Activated CD4-positive, alpha-beta memory T cell treated with anti-CD3 and anti-CD28 coated beads, Interleukin-2, amount 10 ng/mL, durations not matched to agents 7 days and 5 days (primary cell): ENCODE data around the gene CDK18. TPM values are rescaled to one million over a fixed set of nuclear protein-coding genes. Genes with fewer than 3 reads are reported as not detected.

Source experiments
- CTCF ChIA-PET: fragments of 350-600 bp; sonication (Branson Sonifier 250); formaldehyde crosslinking; loops from one replicate; lab custom pipeline; 2021; ENCODE audit warnings: antibody characterized with exemption, inconsistent platforms; lab: Charles Lee
- POLR2A ChIA-PET: fragments of 350-600 bp; sonication (Branson Sonifier 250); formaldehyde crosslinking; loops from one replicate; lab custom pipeline; 2021; ENCODE audit warnings: antibody characterized with exemption; lab: Charles Lee
- DNase-seq: peaks from one replicate; pipeline ENCODE4 v3.0.0-alpha.2; 2020
- H3K27ac Mint-ChIP-seq: one replicate; pipeline ENCODE4 v1.8.0; 2021; ENCODE audit warnings: mild to moderate bottlenecking, mixed read lengths
- H3K27me3 Mint-ChIP-seq: one replicate; pipeline ENCODE4 v1.8.0; 2021; ENCODE audit warnings: mixed read lengths
- H3K36me3 Mint-ChIP-seq: one replicate; pipeline ENCODE4 v1.8.0; 2021; ENCODE audit warnings: low read depth, mixed read lengths
- H3K4me1 Mint-ChIP-seq: one replicate; pipeline ENCODE4 v1.8.0; 2021; ENCODE audit warnings: mixed read lengths
- H3K4me3 Mint-ChIP-seq: one replicate; pipeline ENCODE4 v1.8.0; 2021; ENCODE audit warnings: mild to moderate bottlenecking, mixed read lengths
- H3K9me3 Mint-ChIP-seq: one replicate; pipeline ENCODE4 v1.8.0; 2021; ENCODE audit warnings: mixed read lengths
- total RNA-seq, 2 experiments: library from RNA; stranded (reverse); gene quantifications; one replicate each; pipeline ENCODE4 v1.2.3, GENCODE V29; 2021

Gene CDK18
- total RNA-seq, 2 experiments from 2014 or later: 1.1 to 1.4 TPM

- Mint-ChIP-seq H3K9me3 (peaks cover 3% of the 10 kb centered on the region), H3K4me1 (peaks cover 2% of the 10 kb centered on the region), H3K4me3 (no peak overlapping the region), H3K27ac (no peak overlapping the region), H3K36me3 (no peaks in the 10 kb centered on the region), H3K27me3 (peaks cover 60% of the 10 kb centered on the region)
- ChIA-PET CTCF (interaction anchor here (1.0 to 1.6 kb wide), 2 partner anchors 28 to 78 kb away, joined by 3 read pairs; no protein-coding TSS in a partner anchor), POLR2A (no interaction called here)
- no peak for DNase-seq
Measured at GRCh38 chr1:205563927-205564441, 59.5 kb downstream of the CDK18 start.

- Mint-ChIP-seq H3K9me3 (no peaks in the 10 kb centered on the region), H3K27me3 (peaks cover 60% of the 10 kb centered on the region), H3K4me3 (no peak overlapping the region), H3K27ac (no peak overlapping the region), H3K4me1 (peaks cover 4% of the 10 kb centered on the region), H3K36me3 (no peaks in the 10 kb centered on the region)
- ChIA-PET CTCF (no interaction called here), POLR2A (no interaction called here)
- no peak for DNase-seq
Measured at GRCh38 chr1:205565799-205566198, 61.3 kb downstream of the CDK18 start.

GRCh38 chr1:205567716-205568115 is 63.2 kb downstream of the CDK18 start:
- Mint-ChIP-seq H3K36me3 (no peaks in the 10 kb centered on the region), H3K4me1 (peaks cover 4% of the 10 kb centered on the region), H3K27ac (no peak overlapping the region), H3K9me3 (no peaks in the 10 kb centered on the region), H3K4me3 (no peak overlapping the region), H3K27me3 (peaks cover 63% of the 10 kb centered on the region)
- no peak for DNase-seq
- ChIA-PET POLR2A (no interaction called here), CTCF (no interaction called here)

DNA sequence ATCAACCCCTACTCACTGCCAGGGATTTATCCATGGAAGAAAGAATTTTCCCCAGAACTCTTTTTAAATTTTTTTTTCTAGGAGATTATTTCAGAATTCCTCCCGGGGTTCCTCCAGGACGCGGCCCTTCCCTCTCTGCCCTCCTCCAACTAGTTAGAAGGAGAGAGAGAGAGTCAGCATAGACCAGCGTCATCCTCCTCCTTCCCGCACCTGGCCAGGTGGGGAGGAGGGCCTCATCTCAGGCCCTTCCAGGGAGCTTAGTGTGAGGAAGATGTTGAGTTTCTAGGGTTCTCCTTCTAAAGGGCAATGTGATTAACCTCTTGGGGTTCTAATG is 63.6 kb downstream of the CDK18 start:
- H3K27ac Mint-ChIP-seq: no peak overlapping the region
- no peak overlapping the region for H3K4me3 Mint-ChIP-seq
- H3K27me3 Mint-ChIP-seq: peaks cover 63% of the 10 kb centered on the region
- ChIA-PET POLR2A (no interaction called here), CTCF (no interaction called here)
- no peaks in the 10 kb centered on the region for H3K36me3 Mint-ChIP-seq
- no peaks in the 10 kb centered on the region for H3K9me3 Mint-ChIP-seq
- DNase-seq: no peak
- H3K4me1 Mint-ChIP-seq: peaks cover 4% of the 10 kb centered on the region

DNA sequence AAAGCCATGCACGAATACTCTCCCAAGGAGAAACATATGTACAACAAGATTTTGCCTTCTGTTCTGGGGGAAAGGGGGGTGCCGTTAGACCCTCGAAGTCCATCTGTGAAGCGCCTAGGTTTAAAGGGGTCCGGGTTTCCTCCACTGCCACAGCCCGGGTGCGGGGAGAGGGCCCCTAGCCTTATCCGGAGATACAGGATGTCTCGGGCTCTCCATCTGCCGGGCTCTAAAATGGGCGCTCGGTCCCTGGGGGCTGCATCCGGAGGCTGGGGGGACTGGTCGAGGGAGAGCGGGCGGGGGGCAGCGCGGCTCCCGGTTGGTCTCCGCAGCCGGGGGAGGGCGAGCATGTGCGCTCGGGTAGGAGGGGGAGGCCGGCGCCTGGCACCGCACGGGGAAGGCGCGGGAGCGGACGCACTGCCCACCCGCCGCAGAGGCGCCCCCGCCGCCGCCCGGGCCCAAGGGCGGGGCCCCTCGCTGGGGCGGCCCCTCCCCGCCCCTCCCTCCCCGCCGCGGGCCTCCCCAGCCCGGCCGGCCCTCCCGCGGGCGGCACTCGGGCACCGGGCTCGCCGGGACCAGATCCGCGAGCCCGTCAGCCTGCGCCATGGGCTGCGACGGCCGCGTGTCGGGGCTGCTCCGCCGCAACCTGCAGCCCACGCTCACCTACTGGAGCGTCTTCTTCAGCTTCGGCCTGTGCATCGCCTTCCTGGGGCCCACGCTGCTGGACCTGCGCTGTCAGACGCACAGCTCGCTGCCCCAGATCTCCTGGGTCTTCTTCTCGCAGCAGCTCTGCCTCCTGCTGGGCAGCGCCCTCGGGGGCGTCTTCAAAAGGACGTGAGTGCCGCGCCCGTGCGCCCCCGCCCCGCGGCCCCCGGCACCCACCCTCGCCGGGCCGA is 64.2 kb downstream of the CDK18 start:
- peaks cover 4% of the 10 kb centered on the region for H3K4me1 Mint-ChIP-seq
- no peaks in the 10 kb centered on the region for H3K36me3 Mint-ChIP-seq
- H3K9me3 Mint-ChIP-seq: no peaks in the 10 kb centered on the region
- DNase-seq: no peak
- H3K27me3 Mint-ChIP-seq: peaks cover 63% of the 10 kb centered on the region
- H3K4me3 Mint-ChIP-seq: no peak overlapping the region
- ChIA-PET CTCF (no interaction called here), POLR2A (no interaction called here)
- no peak overlapping the region for H3K27ac Mint-ChIP-seq

- no peak overlapping the region for H3K27ac Mint-ChIP-seq
- no peaks in the 10 kb centered on the region for H3K9me3 Mint-ChIP-seq
- CTCF ChIA-PET: no interaction called here
- DNase-seq: no peak
- H3K4me1 Mint-ChIP-seq: peaks cover 4% of the 10 kb centered on the region
- H3K36me3 Mint-ChIP-seq: no peaks in the 10 kb centered on the region
- POLR2A ChIA-PET: interaction anchor here (1.2 kb wide), 1 partner anchor 14 kb away, joined by 4 read pairs; no protein-coding TSS in a partner anchor
- H3K4me3 Mint-ChIP-seq: no peak overlapping the region
- H3K27me3 Mint-ChIP-seq: peaks cover 55% of the 10 kb centered on the region
Measured at GRCh38 chr1:205569411-205570172, 65.1 kb downstream of the CDK18 start.

DNA sequence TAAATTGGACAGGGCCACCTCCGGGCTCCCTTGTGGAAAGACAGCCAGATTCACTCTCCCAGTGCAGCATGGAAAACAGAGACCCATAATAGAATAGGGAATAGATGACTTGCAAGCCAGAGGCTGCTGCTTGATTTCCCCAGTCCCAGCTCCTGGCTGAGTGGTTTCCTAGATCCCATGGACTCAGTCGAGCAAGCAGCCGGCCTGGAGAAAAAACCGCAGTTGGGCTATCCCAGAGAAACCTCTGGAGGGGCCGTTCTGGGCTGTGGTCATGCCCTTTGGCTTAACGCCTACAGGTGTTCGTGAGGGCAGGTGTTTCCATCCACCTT is 65.7 kb downstream of the CDK18 start:
- H3K36me3 Mint-ChIP-seq: no peaks in the 10 kb centered on the region
- H3K4me3 Mint-ChIP-seq: no peak overlapping the region
- peaks cover 54% of the 10 kb centered on the region for H3K27me3 Mint-ChIP-seq
- ChIA-PET CTCF (interaction anchor here (0.9 kb wide), 2 partner anchors 13 to 89 kb away, joined by 3 read pairs; no protein-coding TSS in a partner anchor), POLR2A (interaction anchor here (1.2 kb wide), 1 partner anchor 13 kb away, joined by 4 read pairs; no protein-coding TSS in a partner anchor)
- no peak for DNase-seq
- no peak overlapping the region for H3K27ac Mint-ChIP-seq
- peaks cover 4% of the 10 kb centered on the region for H3K4me1 Mint-ChIP-seq
- H3K9me3 Mint-ChIP-seq: no peaks in the 10 kb centered on the region

- H3K9me3 Mint-ChIP-seq: no peaks in the 10 kb centered on the region
Measured at GRCh38 chr1:205570796-205571537, 66.5 kb downstream of the CDK18 start.

GRCh38 chr1:205571747-205572146 is 67.3 kb downstream of the CDK18 start:
- POLR2A ChIA-PET: no interaction called here
- CTCF ChIA-PET: interaction anchor here (0.7 to 1.2 kb wide), 3 partner anchors 17 to 86 kb away, joined by 3 to 4 read pairs (median 3); no protein-coding TSS in a partner anchor
- H3K27ac Mint-ChIP-seq: no peak overlapping the region
- no peak overlapping the region for H3K4me3 Mint-ChIP-seq
- DNase-seq: no peak
- peaks cover 4% of the 10 kb centered on the region for H3K4me1 Mint-ChIP-seq
- H3K9me3 Mint-ChIP-seq: no peaks in the 10 kb centered on the region
- H3K36me3 Mint-ChIP-seq: no peaks in the 10 kb centered on the region
- peaks cover 45% of the 10 kb centered on the region for H3K27me3 Mint-ChIP-seq

More at GRCh38 chr1:205570796-205571537, 66.5 kb downstream of the CDK18 start:
- H3K4me3 Mint-ChIP-seq: no peak overlapping the region
- no peaks in the 10 kb centered on the region for H3K36me3 Mint-ChIP-seq
- H3K27me3 Mint-ChIP-seq: peaks cover 50% of the 10 kb centered on the region
- POLR2A ChIA-PET: interaction anchor here (1.2 kb wide), 1 partner anchor 13 kb away, joined by 4 read pairs; no protein-coding TSS in a partner anchor
- DNase-seq: no peak
- peaks cover 4% of the 10 kb centered on the region for H3K4me1 Mint-ChIP-seq
- H3K27ac Mint-ChIP-seq: no peak overlapping the region
- CTCF ChIA-PET: interaction anchor here (0.8 to 1.2 kb wide), 4 partner anchors 13 to 88 kb away, joined by 3 to 4 read pairs (median 3); partner anchors contain the start of gene ELK4

DNA sequence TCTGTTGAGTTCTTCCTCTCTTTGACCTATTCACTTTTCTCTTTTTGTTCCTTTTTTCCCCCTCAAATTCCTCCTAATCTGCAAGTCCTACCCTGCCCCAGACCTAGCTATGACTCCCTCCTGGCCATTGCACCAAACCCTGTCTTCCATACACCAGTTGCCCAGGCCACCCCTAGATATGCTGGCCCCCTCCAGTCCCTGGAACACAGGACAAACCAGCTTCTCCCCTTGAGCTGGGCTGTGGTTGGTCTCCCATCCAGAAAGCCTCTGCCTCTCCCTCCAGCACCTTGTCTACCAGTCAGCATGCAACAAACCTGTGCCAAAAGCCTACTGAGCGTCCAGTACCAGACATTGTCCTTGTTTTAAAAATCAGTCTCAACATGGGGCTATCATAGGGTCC is 68.0 kb downstream of the CDK18 start:
- ChIA-PET CTCF (interaction anchor here (1.0 to 1.2 kb wide), 2 partner anchors 16 to 46 kb away, joined by 3 to 4 read pairs; no protein-coding TSS in a partner anchor), POLR2A (no interaction called here)
- H3K9me3 Mint-ChIP-seq: no peaks in the 10 kb centered on the region
- no peak overlapping the region for H3K27ac Mint-ChIP-seq
- H3K36me3 Mint-ChIP-seq: no peaks in the 10 kb centered on the region
- no peak for DNase-seq
- H3K4me3 Mint-ChIP-seq: no peak overlapping the region
- peaks cover 40% of the 10 kb centered on the region for H3K27me3 Mint-ChIP-seq
- peaks cover 4% of the 10 kb centered on the region for H3K4me1 Mint-ChIP-seq

GRCh38 chr1:205575294-205575885 is 70.9 kb downstream of the CDK18 start:
- ChIA-PET POLR2A (no interaction called here), CTCF (interaction anchor here (1.2 to 1.3 kb wide), 2 partner anchors 16 to 81 kb away, joined by 3 to 4 read pairs; no protein-coding TSS in a partner anchor)
- H3K27me3 Mint-ChIP-seq: peaks cover 27% of the 10 kb centered on the region
- no peaks in the 10 kb centered on the region for H3K4me1 Mint-ChIP-seq
- no peaks in the 10 kb centered on the region for H3K9me3 Mint-ChIP-seq
- no peak overlapping the region for H3K4me3 Mint-ChIP-seq
- H3K36me3 Mint-ChIP-seq: no peaks in the 10 kb centered on the region
- DNase-seq: no peak
- no peak overlapping the region for H3K27ac Mint-ChIP-seq

GRCh38 chr1:205576011-205576410 is 71.5 kb downstream of the CDK18 start:
- CTCF ChIA-PET: no interaction called here

More at GRCh38 chr1:205576011-205576410, 71.5 kb downstream of the CDK18 start:
- H3K4me3 Mint-ChIP-seq: no peak overlapping the region
- no peak overlapping the region for H3K27ac Mint-ChIP-seq
- POLR2A ChIA-PET: no interaction called here
- H3K27me3 Mint-ChIP-seq: peaks cover 20% of the 10 kb centered on the region
- no peak for DNase-seq
- H3K9me3 Mint-ChIP-seq: no peaks in the 10 kb centered on the region
- no peaks in the 10 kb centered on the region for H3K36me3 Mint-ChIP-seq
- H3K4me1 Mint-ChIP-seq: no peaks in the 10 kb centered on the region
